ENCODE measurements around the gene HOXD11.
A peak's percentile ranks its signal among the peaks of the same experiment; 100 is the strongest.

DNA sequence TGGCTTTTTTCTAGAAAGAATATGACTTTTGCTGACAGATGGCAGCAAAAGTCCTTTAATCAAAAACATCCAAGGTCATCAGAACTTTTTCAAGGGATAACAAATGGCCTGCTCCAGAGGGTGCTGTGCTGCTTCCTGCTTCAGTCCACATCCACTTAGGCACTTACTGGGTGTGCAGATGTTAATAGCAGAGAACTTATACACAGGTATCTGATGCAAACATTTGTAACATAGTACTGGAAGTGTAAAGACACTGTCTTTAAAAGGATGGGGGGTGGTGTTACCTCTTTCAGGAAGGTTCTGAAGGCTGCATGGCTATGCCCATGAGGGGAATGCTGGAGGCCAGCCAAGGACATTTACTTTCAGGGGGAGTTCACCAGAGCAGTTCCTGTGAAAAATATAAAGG lies 28.0 kb downstream of the HOXD11 start:
- TF ChIP-seq CTCF (IDR thresholded peaks at IDR 0.05) (peak in 1 of 5 experiments; percentile 9), POLR2A (IDR thresholded peaks at IDR 0.05) (no peak), EP300 (IDR thresholded peaks at IDR 0.05) (no peak)
